Astrocyte (in vitro differentiated cells and primary cell): ENCODE data around the gene CLCN6. TPM values are rescaled to one million over a fixed set of nuclear protein-coding genes. Genes with fewer than 3 reads are reported as not detected.

Source experiments
- DNase-seq: peaks from one replicate; pipeline ENCODE4 v3.0.0-alpha.2; 2010; ENCODE audit warnings: low read depth
- FAIRE-seq: peaks from 2 replicates; lab custom pipeline; 2011; peaks lifted over from hg19 to GRCh38; lab: Jason Lieb, UNC
- H2AFZ ChIP-seq: 2 replicates; pipeline ENCODE4 v1.6.0; 2012; ENCODE audit warnings: low read depth, low read length, inconsistent platforms
- H3K27ac ChIP-seq: 2 replicates; pipeline ENCODE4 v1.5.1; 2011; ENCODE audit warnings: low read depth, low read length, inconsistent platforms
- H3K27me3 ChIP-seq: 2 replicates; pipeline ENCODE4 v1.6.0; 2011; ENCODE audit warnings: low read length, inconsistent platforms; ENCODE audit not compliant: insufficient read depth
- H3K36me3 ChIP-seq: 2 replicates; pipeline ENCODE4 v1.5.1; 2011; ENCODE audit warnings: low read length, inconsistent platforms; ENCODE audit not compliant: insufficient read depth
- H3K4me1 ChIP-seq: 2 replicates; pipeline ENCODE4 v1.5.1; 2011; ENCODE audit warnings: low read length, inconsistent platforms; ENCODE audit not compliant: insufficient read depth
- H3K4me2 ChIP-seq: 2 replicates; pipeline ENCODE4 v1.6.0; 2012; ENCODE audit warnings: low read length, inconsistent platforms
- H3K4me3 ChIP-seq: 2 replicates; pipeline ENCODE4 v1.5.1; 2011; ENCODE audit warnings: low read depth, mild to moderate bottlenecking, low read length, inconsistent platforms; ENCODE audit not compliant: insufficient read depth
- H3K79me2 ChIP-seq: 2 replicates; pipeline ENCODE4 v1.6.0; 2012; ENCODE audit warnings: mild to moderate bottlenecking, low read length, inconsistent platforms; ENCODE audit not compliant: insufficient read depth
- H3K9ac ChIP-seq: 2 replicates; pipeline ENCODE4 v1.6.0; 2012; ENCODE audit warnings: mild to moderate bottlenecking, low read length, inconsistent platforms
- H3K9me3 ChIP-seq: 2 replicates; pipeline ENCODE4 v1.5.1; 2012; ENCODE audit warnings: low read depth, mild to moderate bottlenecking, low read length, inconsistent platforms; ENCODE audit not compliant: insufficient read depth
- H4K20me1 ChIP-seq: 2 replicates; pipeline ENCODE4 v1.6.0; 2012; ENCODE audit warnings: low read length, inconsistent platforms; ENCODE audit not compliant: insufficient read depth
- H3K27ac Mint-ChIP-seq: one replicate; pipeline ENCODE4 v1.8.0; 2021; ENCODE audit warnings: mild to moderate bottlenecking, mixed read lengths; ENCODE audit not compliant: unreplicated experiment
- H3K27me3 Mint-ChIP-seq: one replicate; pipeline ENCODE4 v1.8.0; 2021; ENCODE audit warnings: low read depth, mixed read lengths; ENCODE audit not compliant: unreplicated experiment
- H3K36me3 Mint-ChIP-seq: one replicate; pipeline ENCODE4 v1.8.0; 2021; ENCODE audit warnings: low read depth, mixed read lengths; ENCODE audit not compliant: unreplicated experiment
- H3K4me1 Mint-ChIP-seq: one replicate; pipeline ENCODE4 v1.8.0; 2021; ENCODE audit warnings: low read depth, mixed read lengths; ENCODE audit not compliant: unreplicated experiment
- H3K4me3 Mint-ChIP-seq: one replicate; pipeline ENCODE4 v1.8.0; 2021; ENCODE audit warnings: mild to moderate bottlenecking, moderate library complexity, mixed read lengths; ENCODE audit not compliant: unreplicated experiment
- H3K9me3 Mint-ChIP-seq: one replicate; pipeline ENCODE4 v1.8.0; 2021; ENCODE audit warnings: mild to moderate bottlenecking, mixed read lengths; ENCODE audit not compliant: unreplicated experiment
- CTCF ChIP-seq: IDR thresholded peaks from 2 replicates; pipeline ENCODE4 v1.5.1; 2011; ENCODE audit warnings: low read depth, mild to moderate bottlenecking, inconsistent platforms, low read length, moderate library complexity; ENCODE audit not compliant: insufficient read depth
- EZH2 ChIP-seq: IDR thresholded peaks from 2 replicates; pipeline ENCODE4 v1.6.1; 2012; ENCODE audit warnings: mild to moderate bottlenecking, low read length, inconsistent platforms; ENCODE audit not compliant: insufficient read depth
- total RNA-seq: library from RNA; stranded (reverse); gene quantifications from 2 replicates; pipeline ENCODE4 v1.2.1, GENCODE V29; 2021

CLCN6 gene
- total RNA-seq, 1 donor from 2014 or later = 22.4 TPM

GRCh38 chr1:11842154-11843041 is 36.4 kb downstream of the CLCN6 start:
- no peaks in the 10 kb centered on the region for H3K27me3 Mint-ChIP-seq
- H3K36me3 ChIP-seq = peaks cover 35% of the 10 kb centered on the region
- H3K27ac Mint-ChIP-seq = no peak overlapping the region
- H3K9me3 Mint-ChIP-seq = no peaks in the 10 kb centered on the region
- no peak overlapping the region for H3K4me3 ChIP-seq
- peaks cover 10% of the 10 kb centered on the region for H3K4me1 Mint-ChIP-seq
- no peak overlapping the region for H3K9ac ChIP-seq
- no peak overlapping the region for H3K4me2 ChIP-seq
- peaks cover 26% of the 10 kb centered on the region for H3K36me3 Mint-ChIP-seq
- no peak for TF ChIP-seq CTCF
- TF ChIP-seq EZH2 = no peak
- no peaks in the 10 kb centered on the region for H3K4me1 ChIP-seq
- H3K4me3 Mint-ChIP-seq = no peak overlapping the region
- no peaks in the 10 kb centered on the region for H3K79me2 ChIP-seq
- no peak overlapping the region for H3K27ac ChIP-seq
- DNase-seq (no peak), FAIRE-seq (no peak)
- no peaks in the 10 kb centered on the region for H3K9me3 ChIP-seq
- H2AFZ ChIP-seq = no peak overlapping the region
- no peaks in the 10 kb centered on the region for H3K27me3 ChIP-seq
- H4K20me1 ChIP-seq = peaks cover 74% of the 10 kb centered on the region

- no peaks in the 10 kb centered on the region for H3K4me1 ChIP-seq
- peaks cover 10% of the 10 kb centered on the region for H3K4me1 Mint-ChIP-seq
- H3K4me2 ChIP-seq = no peak overlapping the region
- no peak overlapping the region for H3K4me3 ChIP-seq
- H3K27ac Mint-ChIP-seq = no peak overlapping the region
- no peaks in the 10 kb centered on the region for H3K27me3 Mint-ChIP-seq
- H3K4me3 Mint-ChIP-seq = no peak overlapping the region
- H3K36me3 ChIP-seq = peaks cover 17% of the 10 kb centered on the region
- FAIRE-seq (no peak), DNase-seq (no peak)
- no peak overlapping the region for H3K27ac ChIP-seq
- H3K9me3 Mint-ChIP-seq = no peaks in the 10 kb centered on the region
- H2AFZ ChIP-seq = no peak overlapping the region
- H3K36me3 Mint-ChIP-seq = peaks cover 26% of the 10 kb centered on the region
- no peak overlapping the region for H3K9ac ChIP-seq
- H3K27me3 ChIP-seq = no peaks in the 10 kb centered on the region
- peaks cover 59% of the 10 kb centered on the region for H4K20me1 ChIP-seq
- no peaks in the 10 kb centered on the region for H3K79me2 ChIP-seq
- TF ChIP-seq EZH2 (no peak), CTCF (no peak)
- no peaks in the 10 kb centered on the region for H3K9me3 ChIP-seq
Observed at GRCh38 chr1:11845641-11846335, 39.8 kb downstream of the CLCN6 start.
